Uterus (tissue), 4 donors: ENCODE results near the gene PDE6B. TPM values are rescaled to one million over a fixed set of nuclear protein-coding genes. Genes with fewer than 3 reads are reported as not detected.

ENCODE experiments used
- DNase-seq, 2 donors: peaks; one replicate each; pipeline ENCODE4 v3.0.0-alpha.2; 2019 to 2020
- H3K27ac ChIP-seq, 2 donors: fragments of 200-600 bp; sonication (generic); 1 replicate in 1 of 2; 2 replicates in 1 of 2; pipeline ENCODE4 v1.5.1; 2016 to 2018
- H3K27me3 ChIP-seq, 2 donors: fragments of 200-600 bp; sonication (generic); one replicate each; pipeline ENCODE4 v1.5.1; 2018 to 2019; ENCODE audit warnings: control low read depth in 1 of 2
- H3K36me3 ChIP-seq, 2 donors: fragments of 200-600 bp; sonication (generic); one replicate each; pipeline ENCODE4 v1.5.1; 2019; ENCODE audit warnings: control low read depth in 1 of 2
- H3K4me1 ChIP-seq, 2 donors: fragments of 200-600 bp; sonication (generic); one replicate each; pipeline ENCODE4 v1.5.1; 2018 to 2019; ENCODE audit warnings: control low read depth in 1 of 2
- H3K4me3 ChIP-seq, 2 donors: fragments of 200-600 bp; sonication (generic); 1 replicate in 1 of 2; 2 replicates in 1 of 2; pipeline ENCODE4 v1.5.1; 2018 to 2019; ENCODE audit warnings: mild to moderate bottlenecking in 1 of 2
- H3K9me3 ChIP-seq, 2 donors: fragments of 200-600 bp; sonication (generic); one replicate each; pipeline ENCODE4 v1.5.1; 2019; ENCODE audit warnings: control low read depth in 1 of 2
- POLR2A ChIP-seq, 2 donors: fragments of 450-650 bp; IDR thresholded peaks; one replicate each; pipeline ENCODE4 v1.6.1; 2016; ENCODE audit warnings: antibody characterized with exemption in 2 of 2, mild to moderate bottlenecking in 1 of 2, moderate library complexity in 1 of 2
- intact Hi-C: fragments of 100-400 bp; cut with DNase I; formaldehyde crosslinking; loops from one replicate; pipeline ENCODE4 v1.15.1; 2023; ENCODE audit warnings: low total_unique reads
- total RNA-seq, 4 donors: library from RNA; depleted of rRNA in 3 of 4; stranded (reverse); fragments of >200 nt in 3 of 4; gene quantifications; one replicate each; pipeline versions ENCODE4 v1.1.0 to v1.2.4, GENCODE V29; 2014 to 2023
- TF ChIP-seq, protein P1 (sequence below), 4 experiments: fragments of 200-600 bp in 2 of 4; fragments of 450-650 bp in 2 of 4; sonication (generic) in 2 of 4; IDR thresholded peaks; one replicate each; pipeline ENCODE4 v1.5.1; 2016 to 2019; ENCODE audit warnings: antibody characterized with exemption in 4 of 4, mild to moderate bottlenecking in 2 of 4, moderate library complexity in 1 of 4
- donor health status: DM: yes; HTN: yes; CAD: no.

Gene PDE6B
- total RNA-seq, 4 donors from 2014 or later = 0.26 to 16.2 (median 1.2) TPM; not detected in 1

DNA sequence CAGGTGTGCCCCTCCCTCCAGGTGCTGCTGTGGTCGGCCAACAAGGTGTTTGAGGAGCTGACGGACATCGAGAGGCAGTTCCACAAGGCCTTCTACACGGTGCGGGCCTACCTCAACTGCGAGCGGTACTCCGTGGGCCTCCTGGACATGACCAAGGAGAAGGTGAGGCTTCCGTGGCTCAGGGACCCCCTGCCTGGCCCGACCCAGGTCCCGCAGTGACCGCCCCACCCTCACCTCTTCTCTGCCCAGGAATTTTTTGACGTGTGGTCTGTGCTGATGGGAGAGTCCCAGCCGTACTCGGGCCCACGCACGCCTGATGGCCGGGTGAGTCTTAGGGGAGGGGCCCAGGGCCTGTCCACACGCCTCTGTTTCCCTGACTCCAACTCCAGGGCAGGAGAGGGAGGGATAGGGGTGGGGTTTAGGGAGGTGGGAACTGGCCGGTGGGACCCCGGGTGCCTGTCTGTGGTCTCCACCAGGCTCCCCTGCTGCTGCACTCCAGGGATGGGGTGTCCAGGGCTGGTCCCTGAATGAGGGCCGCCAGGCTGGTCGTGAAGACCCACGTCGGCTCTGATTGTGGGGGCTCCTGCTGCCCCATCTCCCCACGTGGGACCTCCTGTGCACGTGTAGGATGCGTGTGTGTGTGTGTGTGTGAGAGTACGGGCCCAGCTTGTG, 28.6 kb downstream of the PDE6B start:
- H3K4me3 ChIP-seq = no peak overlapping the region
- H3K36me3 ChIP-seq = no peaks in the 10 kb centered on the region
- H3K4me1 ChIP-seq = no peaks in the 10 kb centered on the region
- TF ChIP-seq POLR2A (IDR thresholded peaks at IDR 0.05) = no peak
- TF ChIP-seq, protein P1, sequence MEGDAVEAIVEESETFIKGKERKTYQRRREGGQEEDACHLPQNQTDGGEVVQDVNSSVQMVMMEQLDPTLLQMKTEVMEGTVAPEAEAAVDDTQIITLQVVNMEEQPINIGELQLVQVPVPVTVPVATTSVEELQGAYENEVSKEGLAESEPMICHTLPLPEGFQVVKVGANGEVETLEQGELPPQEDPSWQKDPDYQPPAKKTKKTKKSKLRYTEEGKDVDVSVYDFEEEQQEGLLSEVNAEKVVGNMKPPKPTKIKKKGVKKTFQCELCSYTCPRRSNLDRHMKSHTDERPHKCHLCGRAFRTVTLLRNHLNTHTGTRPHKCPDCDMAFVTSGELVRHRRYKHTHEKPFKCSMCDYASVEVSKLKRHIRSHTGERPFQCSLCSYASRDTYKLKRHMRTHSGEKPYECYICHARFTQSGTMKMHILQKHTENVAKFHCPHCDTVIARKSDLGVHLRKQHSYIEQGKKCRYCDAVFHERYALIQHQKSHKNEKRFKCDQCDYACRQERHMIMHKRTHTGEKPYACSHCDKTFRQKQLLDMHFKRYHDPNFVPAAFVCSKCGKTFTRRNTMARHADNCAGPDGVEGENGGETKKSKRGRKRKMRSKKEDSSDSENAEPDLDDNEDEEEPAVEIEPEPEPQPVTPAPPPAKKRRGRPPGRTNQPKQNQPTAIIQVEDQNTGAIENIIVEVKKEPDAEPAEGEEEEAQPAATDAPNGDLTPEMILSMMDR (IDR thresholded peaks at IDR 0.05) = no peak
- intact Hi-C loops = no loop called here
- no peak for DNase-seq
- H3K9me3 ChIP-seq = no peaks in the 10 kb centered on the region
- no peak overlapping the region for H3K27ac ChIP-seq
- no peaks in the 10 kb centered on the region for H3K27me3 ChIP-seq

DNA sequence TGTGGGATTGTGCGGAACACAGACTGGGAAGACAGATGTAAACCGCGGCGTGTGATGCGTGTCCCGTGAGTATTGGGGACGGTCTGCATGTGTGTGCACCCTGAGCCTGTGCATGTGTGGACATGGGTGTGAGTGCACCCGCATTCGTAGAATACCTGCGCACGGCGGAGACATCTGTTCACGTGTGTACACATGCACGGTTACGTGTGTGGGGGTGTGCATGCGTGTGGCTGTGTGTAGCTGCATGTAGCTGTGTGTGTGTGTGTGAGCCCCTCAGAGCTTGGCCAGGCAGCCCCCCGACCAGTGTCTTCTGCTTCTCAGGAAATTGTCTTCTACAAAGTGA, 29.1 kb downstream of the PDE6B start:
- no peaks in the 10 kb centered on the region for H3K36me3 ChIP-seq
- no peak for DNase-seq
- TF ChIP-seq POLR2A (IDR thresholded peaks at IDR 0.05) = no peak
- TF ChIP-seq, protein P1 (IDR thresholded peaks at IDR 0.05) = no peak
- no peak overlapping the region for H3K27ac ChIP-seq
- H3K4me3 ChIP-seq = no peak overlapping the region
- H3K27me3 ChIP-seq = no peaks in the 10 kb centered on the region
- intact Hi-C loops = no loop called here
- H3K4me1 ChIP-seq = no peaks in the 10 kb centered on the region
- H3K9me3 ChIP-seq = no peaks in the 10 kb centered on the region

GRCh38 chr4:654871-655463, 29.6 kb downstream of the PDE6B start:
- no peaks in the 10 kb centered on the region for H3K36me3 ChIP-seq
- H3K4me1 ChIP-seq = no peaks in the 10 kb centered on the region
- TF ChIP-seq POLR2A (IDR thresholded peaks at IDR 0.05) = no peak
- TF ChIP-seq, protein P1 (IDR thresholded peaks at IDR 0.05) = no peak
- no peaks in the 10 kb centered on the region for H3K27me3 ChIP-seq
- H3K27ac ChIP-seq = no peak overlapping the region
- no peaks in the 10 kb centered on the region for H3K9me3 ChIP-seq
- intact Hi-C loops = no loop called here
- H3K4me3 ChIP-seq = no peak overlapping the region
- DNase-seq = no peak

DNA sequence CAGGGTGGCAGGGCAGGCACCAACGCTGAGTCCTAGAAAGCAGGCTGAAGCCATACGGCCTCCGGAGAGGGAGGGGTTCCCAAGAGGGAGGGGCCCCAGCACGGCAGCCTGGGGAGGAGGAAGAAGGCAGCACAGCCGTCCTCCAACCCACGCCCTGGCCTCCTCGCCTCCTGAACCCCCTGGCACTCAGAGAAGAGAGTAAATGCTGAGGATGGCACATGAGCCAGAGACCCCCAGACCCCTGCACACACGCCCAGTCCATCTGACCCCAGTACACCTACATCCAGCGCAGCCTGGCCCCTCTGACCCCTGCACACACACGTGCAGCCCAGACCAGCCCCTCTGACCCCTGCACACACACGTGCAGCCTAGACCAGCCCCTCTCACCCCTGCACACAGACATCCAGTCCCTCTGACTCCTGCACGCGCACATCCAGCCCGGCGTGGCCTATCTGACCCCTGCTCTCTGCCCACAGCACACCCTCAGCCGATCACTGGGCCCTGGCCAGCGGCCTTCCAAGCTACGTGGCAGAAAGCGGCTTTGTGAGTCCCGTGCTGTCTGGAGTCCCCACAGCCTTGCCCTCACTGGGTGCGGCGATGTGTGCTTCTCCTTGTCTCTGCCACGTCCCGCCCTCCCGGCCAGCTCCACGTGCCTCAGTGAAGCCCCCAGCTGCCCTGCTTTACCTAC, 30.2 kb downstream of the PDE6B start:
- intact Hi-C loops = no loop called here

More for the DNA sequence above, 30.2 kb downstream of the PDE6B start:
- no peaks in the 10 kb centered on the region for H3K36me3 ChIP-seq
- no peak overlapping the region for H3K4me3 ChIP-seq
- no peak for TF ChIP-seq POLR2A (IDR thresholded peaks at IDR 0.05)
- TF ChIP-seq, protein P1 (IDR thresholded peaks at IDR 0.05) = no peak
- H3K27ac ChIP-seq = no peak overlapping the region
- no peak for DNase-seq
- H3K4me1 ChIP-seq = no peaks in the 10 kb centered on the region
- H3K9me3 ChIP-seq = no peaks in the 10 kb centered on the region
- H3K27me3 ChIP-seq = no peaks in the 10 kb centered on the region
